K562 (cell line): ENCODE data around the gene SYT15. TPM values are rescaled to one million over a fixed set of nuclear protein-coding genes. Genes with fewer than 3 reads are reported as not detected.
"Not testable (repeated sequence)": the region's sequence is repeated elsewhere in the genome, so short reads cannot be mapped to it uniquely, and the experiment has no call there.

Source experiments
- ATAC-seq: fragments of 200-7000 bp; cut with Tn5 transposase; 3 replicates; pipeline ENCODE4 v1.9.1; 2020; ENCODE audit warnings: moderate library complexity
- BruUV-seq: library from RNA; stranded (reverse); fragments of 400-500 nt; replicated peaks from 2 replicates; lab custom pipeline; 2021; lab: Mats Ljungman, UMichigan
- CTCF ChIA-PET: fragments of 300-600 bp; formaldehyde crosslinking; extraction: SDS; loops from one replicate; lab custom pipeline; 2021; ENCODE audit warnings: low intra/inter-chr PET ratio; lab: Yijun Ruan, JAX
- POLR2A ChIA-PET: fragments of 300-600, 350-650 bp; sonication (Branson Sonifier 250); formaldehyde crosslinking; extraction: SDS; loops from one replicate; lab custom pipeline; 2021; ENCODE audit warnings: antibody characterized with exemption, inconsistent platforms; lab: Yijun Ruan, JAX
- DNase-seq, 4 experiments: peaks; one replicate each; pipeline versions ENCODE4 v3.0.0 to v3.0.0-alpha.2; 2011 to 2018; ENCODE audit warnings: low spot score in 3 of 4, mixed read lengths in 3 of 4; ENCODE audit errors: extremely low read depth in 1 of 4
- FAIRE-seq: peaks from 2 replicates; lab custom pipeline; 2011; peaks lifted over from hg19 to GRCh38; lab: Jason Lieb, UNC
- H2AFZ ChIP-seq: 2 replicates; pipeline ENCODE4 v1.6.0; 2011; ENCODE audit warnings: low read depth, low read length, control low read depth, inconsistent platforms
- H3K27ac ChIP-seq: fragments of 200-600 bp; 3 replicates; pipeline ENCODE4 v1.8.0; 2011; ENCODE audit warnings: low read depth, mild to moderate bottlenecking, control low read depth, inconsistent platforms, low read length, moderate library complexity, mixed read lengths; ENCODE audit errors: extremely low read depth
- H3K27me3 ChIP-seq, 2 experiments: fragments of 300-600 bp in 1 of 2; 2 replicates in 1 of 2; 3 replicates in 1 of 2; pipeline versions ENCODE4 v1.6.0 to v1.8.0; 2011; ENCODE audit warnings: inconsistent platforms in 2 of 2, low read length in 2 of 2, mild to moderate bottlenecking in 1 of 2, mixed read lengths in 1 of 2, moderate library complexity in 1 of 2; ENCODE audit not compliant: control insufficient read depth in 2 of 2, insufficient read depth in 2 of 2
- H3K36me3 ChIP-seq: fragments of 300-600 bp; 3 replicates; pipeline ENCODE4 v1.8.0; 2011; ENCODE audit warnings: mild to moderate bottlenecking, low read length, inconsistent platforms; ENCODE audit not compliant: control insufficient read depth, insufficient read depth
- H3K4me1 ChIP-seq, 2 experiments: fragments of 200-600 bp in 1 of 2; replicated peaks in 1 of 2; 2 replicates in 1 of 2; 3 replicates in 1 of 2; pipeline versions ENCODE4 v1.5.1 to v1.8.0; 2011; ENCODE audit warnings: inconsistent platforms in 2 of 2, low read length in 2 of 2, mild to moderate bottlenecking in 1 of 2, mixed read lengths in 1 of 2, moderate library complexity in 1 of 2; ENCODE audit not compliant: control insufficient read depth in 2 of 2, insufficient read depth in 2 of 2
- H3K4me2 ChIP-seq: 2 replicates; pipeline ENCODE4 v1.6.1; 2011; ENCODE audit warnings: low read length, control low read depth, inconsistent platforms, mixed read lengths; ENCODE audit not compliant: insufficient read depth
- H3K4me3 ChIP-seq: fragments of 200-600 bp; sonication (generic), shearing (Covaris generic); 2 replicates; pipeline ENCODE4 v1.5.1; 2016; ENCODE audit warnings: control low read depth, inconsistent platforms
- H3K79me2 ChIP-seq: fragments of 200-600 bp; 3 replicates; pipeline ENCODE4 v1.8.0; 2011; ENCODE audit warnings: low read length, inconsistent platforms; ENCODE audit not compliant: control insufficient read depth, insufficient read depth
- H3K9ac ChIP-seq, 2 experiments: 2 replicates each; pipeline versions ENCODE4 v1.6.0 to v1.6.1; 2011; ENCODE audit warnings: low read depth in 2 of 2, low read length in 2 of 2, control low read depth in 1 of 2, inconsistent platforms in 1 of 2, mild to moderate bottlenecking in 1 of 2, mixed read lengths in 1 of 2; ENCODE audit not compliant: insufficient read depth in 1 of 2
- H3K9me1 ChIP-seq: one replicate; pipeline ENCODE4 v1.6.0; 2011; ENCODE audit warnings: inconsistent platforms, mild to moderate bottlenecking, low read length, moderate library complexity; ENCODE audit not compliant: control insufficient read depth, insufficient read depth
- H3K9me3 ChIP-seq: replicated peaks from 2 replicates; pipeline ENCODE4 v1.5.1; 2011; ENCODE audit warnings: low read depth, low read length, inconsistent platforms; ENCODE audit not compliant: control insufficient read depth, insufficient read depth
- H4K20me1 ChIP-seq: replicated peaks from 2 replicates; pipeline ENCODE4 v1.6.1; 2011; ENCODE audit warnings: low read length, inconsistent platforms, mixed read lengths; ENCODE audit not compliant: control insufficient read depth, insufficient read depth
- DEAF1 ChIP-seq: fragments of 450-650 bp; formaldehyde crosslinking; IDR thresholded peaks from 2 replicates; pipeline ENCODE4 v1.4.0; 2020; ENCODE audit warnings: mild to moderate bottlenecking, moderate library complexity
- REST ChIP-seq, 2 experiments: fragments of 450-650 bp; formaldehyde crosslinking in 1 of 2; IDR thresholded peaks; 2 replicates each; pipeline versions ENCODE4 v1.4.0 to v1.6.1; 2014 to 2020; ENCODE audit warnings: mild to moderate bottlenecking in 2 of 2, borderline replicate concordance in 1 of 2, low read depth in 1 of 2
- WGBS: fragments of 100-300 bp; shearing (Covaris generic); methylation state at CpG from one replicate; pipeline ENCODE4 v1.1.6; 2016; ENCODE audit warnings: low coverage, mixed read lengths; ENCODE audit not compliant: insufficient coverage; ENCODE audit errors: missing lambda C conversion rate; 5-methylcytosine and 5-hydroxymethylcytosine counted together
- in situ Hi-C: fragments of 300-500 bp; cut with MboI; formaldehyde crosslinking; loops from 4 replicates; pipeline ENCODE4 v1.15.0; 2018; ENCODE audit warnings: inconsistent platforms, mixed read lengths
- intact Hi-C: fragments of 100-400 bp; cut with micrococcal nuclease; formaldehyde crosslinking; loops from 2 replicates; pipeline ENCODE4 v1.14.2; 2022
- polyA plus RNA-seq, 8 experiments: library from polyadenylated mRNA; depleted of rRNA in 4 of 8; stranded (reverse) in 5 of 8; unstranded in 3 of 8; fragments of >200 nt; fragmentation: Nextera tagmentation in 2 of 8; fragmentation: Illumina TruSeq in 1 of 8; extraction: Ambion mirVana in 2 of 8; extraction: Trizol in 1 of 8; gene quantifications; 2 replicates each; pipeline versions ENCODE4 v1.2.1 to v1.2.3, GENCODE V29; 2011 to 2014; ENCODE audit warnings: inconsistent platforms in 1 of 8, missing spikeins in 1 of 8
- total RNA-seq, 7 experiments: library from RNA; depleted of rRNA in 6 of 7; stranded (reverse); fragments of >200 nt in 6 of 7; fragmentation: Illumina TruSeq in 2 of 7; extraction: Trizol in 2 of 7; gene quantifications; 2 replicates each; pipeline versions ENCODE4 v1.2.1 to v1.2.3, GENCODE V29; 2011 to 2021; ENCODE audit warnings: low replicate concordance in 1 of 7

SYT15 gene
- total and polyA plus RNA-seq, 9 of the 15 experiments (the other 6 are each of a cell fraction or from before 2014, with no cell fraction given): 0.05 to 0.82 (median 0.21) TPM; not detected in 1

GRCh38 chr10:46565591-46566332, 13.2 kb upstream of the SYT15 start (continued):
- peak; percentile 66; the same call in 1 of the 2 replicates for TF ChIP-seq REST (IDR thresholded peaks at IDR 0.05; ENCODE audit: borderline replicate concordance)
- not testable (repeated sequence) for TF ChIP-seq REST (CRISPR knock-in tag; IDR thresholded peaks at IDR 0.05; ENCODE audit: low read depth)
- TF ChIP-seq DEAF1: peak; percentile 40; the same call in 1 of the 2 replicates

- H3K4me1 ChIP-seq, BruUV-seq, CTCF ChIA-PET, H3K27ac ChIP-seq, H3K79me2 ChIP-seq, H3K9ac ChIP-seq, in situ Hi-C loops, ATAC-seq, DNase-seq, H3K4me2 ChIP-seq, intact Hi-C loops, H2AFZ ChIP-seq, H3K9me3 ChIP-seq, POLR2A ChIA-PET, FAIRE-seq, H3K27me3 ChIP-seq, H3K36me3 ChIP-seq, H3K9me1 ChIP-seq, H3K4me3 ChIP-seq, H4K20me1 ChIP-seq: not testable (repeated sequence)
- 0% methylated on average over 3 of the region's 9 CpGs for WGBS
These were observed 11.8 kb upstream of the SYT15 start for GRCh38 chr10:46567151-46567550.
